Uterus (tissue), 2 donors: Measurements from ENCODE around the gene PRR20B.

Experiments used
- CTCF ChIP-seq, 4 experiments: fragments of 200-600 bp in 2 of 4; fragments of 450-650 bp in 2 of 4; sonication (generic) in 2 of 4; IDR thresholded peaks; one replicate each; pipeline ENCODE4 v1.5.1; 2016 to 2019; ENCODE audit warnings: antibody characterized with exemption in 4 of 4, mild to moderate bottlenecking in 2 of 4, moderate library complexity in 1 of 4
- POLR2A ChIP-seq, 2 donors: fragments of 450-650 bp; IDR thresholded peaks; one replicate each; pipeline ENCODE4 v1.6.1; 2016; ENCODE audit warnings: antibody characterized with exemption in 2 of 2, mild to moderate bottlenecking in 1 of 2, moderate library complexity in 1 of 2

GRCh38 chr13:57191667-57192066, 44.4 kb downstream of the PRR20B start:
- TF ChIP-seq POLR2A (IDR thresholded peaks at IDR 0.05) (no peak), CTCF (IDR thresholded peaks at IDR 0.05) (no peak)
